K562 (cell line): ENCODE data around the gene HSD3B7. TPM values are rescaled to one million over a fixed set of nuclear protein-coding genes. Genes with fewer than 3 reads are reported as not detected.

Experiments
- ATF3 ChIP-seq, 2 experiments: fragments of 450-650 bp in 1 of 2; sonication (generic) in 1 of 2; formaldehyde crosslinking in 1 of 2; IDR thresholded peaks in 1 of 2; conservative IDR thresholded peaks in 1 of 2; 2 replicates each; pipeline versions ENCODE4 v1.6.1 to v1.8.1; 2016 to 2023; ENCODE audit warnings: mild to moderate bottlenecking in 2 of 2, moderate library complexity in 2 of 2, inconsistent platforms in 1 of 2, missing genetic modification reagents in 1 of 2
- E2F6 ChIP-seq, 2 experiments: IDR thresholded peaks; 2 replicates each; pipeline ENCODE4 v1.6.1; 2011; ENCODE audit warnings: borderline replicate concordance in 1 of 2, control low read depth in 1 of 2, low read depth in 1 of 2, low read length in 1 of 2, mild to moderate bottlenecking in 1 of 2, mixed read lengths in 1 of 2, moderate library complexity in 1 of 2; ENCODE audit not compliant: insufficient read depth in 1 of 2, insufficient read length in 1 of 2, poor library complexity in 1 of 2, severe bottlenecking in 1 of 2; ENCODE audit errors: extremely low read depth in 1 of 2
- ETS2 ChIP-seq: IDR thresholded peaks from 2 replicates; pipeline ENCODE4 v1.6.1; 2016; ENCODE audit warnings: borderline replicate concordance, missing genetic modification characterization, mild to moderate bottlenecking, moderate library complexity, missing compliant biosample characterization; ENCODE audit not compliant: poor library complexity, severe bottlenecking
- FIP1L1 ChIP-seq: fragments of 200-400 bp; formaldehyde crosslinking; IDR thresholded peaks from 2 replicates; pipeline ENCODE4 v1.6.1; 2018; ENCODE audit warnings: mild to moderate bottlenecking, low read depth, low read length; ENCODE audit not compliant: poor library complexity, severe bottlenecking
- PHTF2 ChIP-seq: fragments of 250-450 bp; sonication (Bioruptor Pico); IDR thresholded peaks from 2 replicates; pipeline ENCODE4 v1.5.0; 2021; ENCODE audit warnings: mild to moderate bottlenecking
- PTRF ChIP-seq: fragments of 450-650 bp; IDR thresholded peaks from 2 replicates; pipeline ENCODE4 v1.6.1; 2016; ENCODE audit warnings: mild to moderate bottlenecking, missing genetic modification characterization, missing compliant biosample characterization
- RBM17 ChIP-seq: fragments of 200-400 bp; formaldehyde crosslinking; IDR thresholded peaks from 2 replicates; pipeline ENCODE4 v1.6.1; 2017; ENCODE audit warnings: low read depth, mild to moderate bottlenecking, low read length, borderline replicate concordance
- RNF2 ChIP-seq: sonication (generic); IDR thresholded peaks from 2 replicates; pipeline ENCODE4 v1.6.1; 2016
- SNRNP70 ChIP-seq: fragments of 200-400 bp; formaldehyde crosslinking; optimal IDR thresholded peaks from 2 replicates; pipeline ENCODE3; 2017; ENCODE audit warnings: low read depth, low read length
- SRF ChIP-seq, 2 experiments: fragments of 250-450, 450-650 bp in 1 of 2; sonication (Bioruptor Pico) in 1 of 2; sonication (generic) in 1 of 2; formaldehyde crosslinking; IDR thresholded peaks; 2 replicates each; pipeline versions ENCODE4 v1.5.0 to v1.5.1; 2020 to 2022; ENCODE audit warnings: mild to moderate bottlenecking in 1 of 2, missing genetic modification reagents in 1 of 2
- SRSF9 ChIP-seq: fragments of 200-400 bp; formaldehyde crosslinking; IDR thresholded peaks from 2 replicates; pipeline ENCODE4 v1.6.1; 2017; ENCODE audit warnings: low read depth, low read length, borderline replicate concordance
- TCF7 ChIP-seq: sonication (generic); IDR thresholded peaks from 2 replicates; pipeline ENCODE4 v1.6.1; 2016; ENCODE audit warnings: antibody characterized with exemption, borderline replicate concordance
- ZNF407 ChIP-seq: fragments of 450-650 bp; IDR thresholded peaks from 2 replicates; pipeline ENCODE4 v1.6.1; 2016; ENCODE audit warnings: low read depth
- ZNF79 ChIP-seq: fragments of 250-450 bp; sonication (Bioruptor Pico); IDR thresholded peaks from 2 replicates; pipeline ENCODE4 v1.4.0; 2020; ENCODE audit warnings: low read depth, mild to moderate bottlenecking, moderate library complexity
- polyA plus RNA-seq, 8 experiments: library from polyadenylated mRNA; depleted of rRNA in 4 of 8; stranded (reverse) in 5 of 8; unstranded in 3 of 8; fragments of >200 nt; fragmentation: Nextera tagmentation in 2 of 8; fragmentation: Illumina TruSeq in 1 of 8; extraction: Ambion mirVana in 2 of 8; extraction: Trizol in 1 of 8; gene quantifications; 2 replicates each; pipeline versions ENCODE4 v1.2.1 to v1.2.3, GENCODE V29; 2011 to 2014; ENCODE audit warnings: inconsistent platforms in 1 of 8, missing spikeins in 1 of 8
- total RNA-seq, 7 experiments: library from RNA; depleted of rRNA in 6 of 7; stranded (reverse); fragments of >200 nt in 6 of 7; fragmentation: Illumina TruSeq in 2 of 7; extraction: Trizol in 2 of 7; gene quantifications; 2 replicates each; pipeline versions ENCODE4 v1.2.1 to v1.2.3, GENCODE V29; 2011 to 2021; ENCODE audit warnings: low replicate concordance in 1 of 7

Gene HSD3B7
- total and polyA plus RNA-seq, 9 of the 15 experiments (the other 6 are each of a cell fraction or from before 2014, with no cell fraction given) = 5.4 to 49.1 (median 23.0) TPM

- TF ChIP-seq ZNF407 = no peak
- TF ChIP-seq SRSF9 = no peak
- TF ChIP-seq ATF3 (IDR thresholded peaks at IDR 0.05) = no peak
- no peak for TF ChIP-seq ATF3 (CRISPR knock-in tag; conservative IDR thresholded peaks at IDR 0.05)
- no peak for TF ChIP-seq PHTF2 (CRISPR knock-in tag)
- peak in 1 of 2 experiments; percentile 30 for TF ChIP-seq E2F6 (IDR thresholded peaks at IDR 0.05; ENCODE audit: borderline replicate concordance in 1 of 2, extremely low read depth in 1 of 2, insufficient read depth in 1 of 2, insufficient read length in 1 of 2, low read depth in 1 of 2, low read length in 1 of 2, poor library complexity in 1 of 2, severe bottlenecking in 1 of 2)
- no peak for TF ChIP-seq ETS2 (tag)
- peak; percentile 16; the same call in 1 of the 2 replicates for TF ChIP-seq TCF7
- peak; percentile 80 for TF ChIP-seq FIP1L1
- no peak for TF ChIP-seq RBM17
- TF ChIP-seq SRF (CRISPR knock-in tag; IDR thresholded peaks at IDR 0.05) = no peak
- TF ChIP-seq PTRF (tag) = no peak
- no peak for TF ChIP-seq ZNF79 (CRISPR knock-in tag)
- TF ChIP-seq RNF2 = no peak
- TF ChIP-seq SNRNP70 = no peak
Measured at GRCh38 chr16:30957456-30958174, 27.4 kb upstream of the HSD3B7 start, which contains the start of gene SETD1A (continued).
